H1 (cell line): ENCODE data around the gene TNS3.

ENCODE experiments used
- CHD2 ChIP-seq: IDR thresholded peaks from 2 replicates; pipeline ENCODE4 v1.6.1; 2012; ENCODE audit warnings: low read length, improper control_type of control experiment
- CTCF ChIP-seq, 3 experiments: IDR thresholded peaks; 1 replicate in 2 of 3; 2 replicates in 1 of 3; pipeline versions ENCODE4 v1.5.1 to v1.6.1; 2011; ENCODE audit warnings: low read length in 3 of 3, mild to moderate bottlenecking in 3 of 3, inconsistent platforms in 2 of 3, low read depth in 1 of 3, moderate library complexity in 1 of 3; ENCODE audit not compliant: insufficient read depth in 1 of 3; ENCODE audit errors: control extremely low read depth in 1 of 3
- GABPA ChIP-seq: IDR thresholded peaks from 2 replicates; pipeline ENCODE4 v1.6.1; 2011; ENCODE audit warnings: mild to moderate bottlenecking, low read length, moderate library complexity, borderline replicate concordance; ENCODE audit not compliant: insufficient read depth
- POLR2A ChIP-seq, 2 experiments: IDR thresholded peaks; 1 replicate in 1 of 2; 2 replicates in 1 of 2; pipeline ENCODE4 v1.6.1; 2011; ENCODE audit warnings: low read depth in 2 of 2, low read length in 2 of 2, mild to moderate bottlenecking in 2 of 2; ENCODE audit errors: control extremely low read depth in 1 of 2
- POLR2AphosphoS5 ChIP-seq: IDR thresholded peaks from 2 replicates; pipeline ENCODE4 v1.6.1; 2011; ENCODE audit warnings: low read depth, low read length
- POU5F1 ChIP-seq: IDR thresholded peaks from 2 replicates; pipeline ENCODE4 v1.6.1; 2011; ENCODE audit warnings: low read depth, mild to moderate bottlenecking, low read length, moderate library complexity
- SIN3A ChIP-seq, 2 experiments: IDR thresholded peaks in 1 of 2; conservative IDR thresholded peaks in 1 of 2; 2 replicates each; pipeline ENCODE4 v1.6.1; 2011 to 2012; ENCODE audit warnings: low read length in 2 of 2, improper control_type of control experiment in 1 of 2, low read depth in 1 of 2, mild to moderate bottlenecking in 1 of 2
- TAF1 ChIP-seq: IDR thresholded peaks from 2 replicates; pipeline ENCODE4 v1.6.1; 2011; ENCODE audit warnings: mild to moderate bottlenecking, low read depth, low read length
- YY1 ChIP-seq: IDR thresholded peaks from 2 replicates; pipeline ENCODE4 v1.6.1; 2011; ENCODE audit warnings: low read depth, mild to moderate bottlenecking, low read length
- ZNF274 ChIP-seq: IDR thresholded peaks from 2 replicates; pipeline ENCODE4 v1.7.0; 2012; ENCODE audit warnings: low read length, borderline replicate concordance; ENCODE audit errors: extremely low read depth
- TF ChIP-seq, protein P1 (sequence below): IDR thresholded peaks from 2 replicates; pipeline ENCODE4 v1.6.1; 2012; ENCODE audit warnings: inconsistent platforms

- TF ChIP-seq POU5F1 = no peak
- TF ChIP-seq GABPA = no peak
- no peak for TF ChIP-seq TAF1
- TF ChIP-seq CTCF (IDR thresholded peaks at IDR 0.05; ENCODE audit: control extremely low read depth in 1 of 3, insufficient read depth in 1 of 3, low read depth in 1 of 3, low read length in 3 of 3) = no peak
- TF ChIP-seq CHD2 = no peak
- TF ChIP-seq, protein P1, sequence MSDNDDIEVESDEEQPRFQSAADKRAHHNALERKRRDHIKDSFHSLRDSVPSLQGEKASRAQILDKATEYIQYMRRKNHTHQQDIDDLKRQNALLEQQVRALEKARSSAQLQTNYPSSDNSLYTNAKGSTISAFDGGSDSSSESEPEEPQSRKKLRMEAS = no peak
- TF ChIP-seq SIN3A (conservative IDR thresholded peaks at IDR 0.05 in 1 of 2, IDR thresholded peaks at IDR 0.05 in 1 of 2; ENCODE audit: low read depth in 1 of 2, low read length in 2 of 2) = no peak
- TF ChIP-seq ZNF274 = no peak
- no peak for TF ChIP-seq YY1
- no peak for TF ChIP-seq POLR2A (IDR thresholded peaks at IDR 0.05; ENCODE audit: control extremely low read depth in 1 of 2, low read depth in 2 of 2, low read length in 2 of 2)
- no peak for TF ChIP-seq POLR2AphosphoS5
These were observed 20.0 kb upstream of the TNS3 start for GRCh38 chr7:47601881-47602249.
